Skin of body (tissue), 2 donors: ENCODE data around the gene SGCA. TPM values are rescaled to one million over a fixed set of nuclear protein-coding genes. Genes with fewer than 3 reads are reported as not detected.
A peak's percentile ranks its signal among the peaks of the same experiment; 100 is the strongest.

Experiments used
- DNase-seq: peaks from one replicate; lab custom pipeline; 2025; lab: John Stamatoyannopoulos, UW
- total RNA-seq: library from RNA; depleted of rRNA; stranded (reverse); fragments of >200 nt; gene quantifications from one replicate; pipeline ENCODE4 v1.2.3, GENCODE V29; 2014

Gene SGCA
- total RNA-seq, 1 donor from 2014 or later = 14.6 TPM

DNA sequence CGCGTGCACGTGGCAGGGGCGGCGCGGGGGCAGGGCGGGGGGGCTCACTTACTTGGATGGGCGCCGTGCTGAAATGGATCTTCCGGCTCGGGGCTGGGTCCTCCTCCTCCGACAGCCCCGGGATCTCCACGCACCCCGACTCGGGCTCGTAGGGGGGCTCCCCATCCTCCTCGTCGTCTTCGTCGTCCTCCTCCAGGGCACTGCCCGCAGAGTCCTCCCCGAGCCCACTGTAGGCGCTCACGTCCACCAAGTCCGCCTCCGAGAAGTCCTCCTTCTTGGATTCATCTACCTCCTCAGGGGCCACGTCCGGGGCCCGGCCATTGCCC, 16.8 kb upstream of the SGCA start:
- DNase-seq = no peak

GRCh38 chr17:50149417-50150353, 16.1 kb upstream of the SGCA start:
- no peak for DNase-seq

DNA sequence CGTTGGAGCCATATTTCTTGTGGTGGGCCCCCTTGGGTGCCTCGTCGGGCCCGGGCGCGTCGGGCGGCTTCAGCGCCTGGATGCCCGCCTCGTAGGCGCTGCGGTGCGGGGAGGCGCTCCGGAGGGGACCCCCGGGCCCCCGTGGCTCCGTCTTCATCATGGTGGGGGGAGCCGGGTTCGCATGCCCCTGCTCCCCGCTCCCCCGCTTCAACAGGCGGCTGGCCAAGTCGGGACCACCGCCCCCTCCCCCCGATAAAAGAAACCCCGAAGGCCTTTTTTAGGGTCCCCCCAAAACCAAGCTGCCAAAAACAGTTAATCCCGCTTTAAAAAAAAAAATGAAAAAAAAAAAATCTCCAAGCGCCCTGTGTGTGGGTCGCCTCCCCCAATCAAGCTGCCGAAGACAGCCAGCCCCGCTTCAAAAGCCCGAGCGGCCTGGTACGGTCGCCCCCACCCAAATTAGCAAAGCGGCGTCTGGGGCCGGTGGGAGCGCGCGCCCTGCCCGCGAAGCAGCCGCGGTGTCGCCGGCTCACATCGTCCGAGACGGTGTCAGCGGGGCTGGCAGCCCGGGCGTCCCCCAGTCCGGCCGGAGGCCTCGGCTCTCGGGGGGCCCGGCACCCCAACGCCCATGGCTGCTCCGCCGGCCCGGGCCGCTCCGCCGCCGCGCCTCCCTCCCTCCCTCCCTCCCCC, 15.3 kb upstream of the SGCA start, which contains the start of gene PPP1R9B:
Gene PPP1R9B (minus strand): TSS at position 324 of the 687 bp plus-strand sequence. CDS start 164 bp downstream, at position 160.
- DNase-seq = no peak

- peak; percentile 89 for DNase-seq
These were observed 14.5 kb upstream of the SGCA start for GRCh38 chr17:50151041-50151936.

- peak; percentile 86 for DNase-seq
These were observed 13.8 kb upstream of the SGCA start for GRCh38 chr17:50151937-50152547.

- no peak for DNase-seq
These were observed 13.1 kb upstream of the SGCA start for GRCh38 chr17:50152736-50153135.

DNA sequence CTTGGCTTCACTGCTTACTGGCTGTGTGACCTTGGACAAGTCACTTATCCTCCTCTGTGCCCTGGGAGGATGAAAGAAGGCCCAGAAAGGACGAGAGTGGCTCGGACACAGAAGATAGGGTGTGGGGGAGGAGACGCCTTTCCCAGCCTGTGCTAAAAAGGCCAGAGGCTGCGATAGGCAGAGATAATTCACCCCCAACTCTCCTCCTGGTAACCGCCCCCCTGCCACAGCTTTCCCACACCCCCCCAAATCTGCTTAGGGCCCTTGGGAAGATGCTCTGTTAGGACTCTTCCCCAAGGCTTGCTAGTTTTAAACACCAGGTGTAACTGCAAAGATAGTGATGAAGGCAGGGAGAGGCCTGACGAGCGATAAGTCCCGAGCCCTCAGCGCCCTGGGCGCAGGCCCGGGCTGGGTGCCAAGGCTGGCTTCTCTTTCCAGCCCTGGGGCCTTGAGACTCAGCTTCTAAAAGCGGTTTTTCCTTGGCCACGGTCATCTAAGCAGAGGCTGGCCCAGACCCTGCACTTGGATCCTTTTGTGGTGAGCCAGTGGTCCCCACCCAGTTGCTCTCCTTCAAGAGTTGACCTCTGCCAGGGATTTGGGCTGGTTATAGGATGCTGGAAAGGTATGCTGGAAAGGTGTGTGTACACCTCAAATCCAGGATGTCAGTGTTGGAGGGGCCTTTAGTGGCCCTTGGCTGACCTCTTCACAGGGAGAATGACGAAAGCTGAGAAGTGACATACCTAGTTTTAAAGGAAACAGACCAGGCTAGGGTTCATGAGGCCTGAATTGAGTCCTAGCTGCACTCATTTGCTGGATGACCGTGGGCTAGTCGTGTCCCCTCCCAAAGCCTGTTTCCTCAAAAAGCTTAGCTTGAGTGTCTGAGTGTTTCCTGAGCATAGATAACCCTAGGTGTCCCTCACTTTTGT, 11.9 kb upstream of the SGCA start:
- no peak for DNase-seq

DNA sequence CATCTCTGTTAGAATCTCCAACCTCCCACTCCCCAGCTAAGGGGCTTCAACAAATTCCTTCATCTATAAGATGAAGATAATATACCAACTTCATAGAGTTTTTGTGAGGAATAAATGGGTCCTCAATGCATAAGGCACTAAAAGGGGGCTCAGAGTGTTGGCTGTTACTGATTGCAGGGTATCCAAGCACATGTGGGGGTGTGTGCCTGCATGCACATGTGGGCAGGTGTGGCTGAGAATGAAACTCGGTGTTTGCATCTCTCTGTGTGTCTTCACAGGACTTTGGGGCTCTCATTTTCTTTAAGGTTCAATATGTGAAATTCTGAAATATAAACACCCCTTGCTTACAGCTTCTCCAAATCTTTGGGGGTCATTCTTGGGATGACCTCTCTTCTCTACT, 11.2 kb upstream of the SGCA start:
- no peak for DNase-seq

- DNase-seq = peak; percentile 53
These were observed 10.5 kb upstream of the SGCA start for GRCh38 chr17:50155115-50155819.

GRCh38 chr17:50157891-50158290, 7.9 kb upstream of the SGCA start:
- DNase-seq = no peak

DNA sequence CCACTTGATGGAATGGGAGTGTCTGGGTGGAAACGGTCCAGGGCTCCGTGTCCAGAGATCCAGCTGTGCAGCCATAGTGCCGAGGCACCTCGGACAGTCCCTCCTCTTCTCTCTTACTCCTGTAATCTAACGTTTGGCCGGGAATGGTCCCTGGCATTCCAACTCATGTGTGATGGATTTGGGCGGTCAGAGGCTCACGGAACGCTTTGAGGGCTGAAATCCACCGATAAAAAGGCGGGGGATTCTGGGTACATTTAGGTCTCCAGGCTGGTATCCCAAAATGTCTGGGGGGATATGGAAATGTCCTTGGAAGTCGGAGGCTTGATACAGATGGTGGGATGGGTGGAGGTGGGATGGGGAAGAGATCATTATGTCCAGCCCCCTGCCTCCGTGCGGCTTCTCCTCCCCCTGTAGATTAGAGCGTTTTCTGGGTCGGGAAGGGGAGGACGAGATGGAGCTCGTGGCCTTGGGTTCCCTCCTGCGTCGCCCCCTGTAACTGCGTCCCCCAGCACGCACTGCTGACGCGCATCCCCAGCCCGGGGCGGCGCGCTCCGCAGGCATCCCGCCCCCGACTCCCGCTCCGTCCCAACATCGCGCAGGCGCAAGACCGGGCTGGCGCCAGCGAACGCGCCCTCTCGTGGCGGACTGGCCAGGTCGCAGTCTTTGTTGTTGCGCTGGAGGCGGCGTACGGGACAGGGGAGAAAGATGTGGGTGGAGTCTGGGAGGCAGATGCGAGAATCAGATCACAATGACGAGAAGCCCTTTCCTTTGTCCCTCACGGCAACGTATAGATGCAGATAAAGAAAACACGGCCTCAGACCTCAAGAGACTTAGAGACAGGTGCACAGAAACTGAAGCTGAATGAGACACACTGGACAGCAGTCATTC, 4.5 kb upstream of the SGCA start:
- DNase-seq = peak; percentile 96

- no peak for DNase-seq
These were observed 3.9 kb upstream of the SGCA start for GRCh38 chr17:50161911-50162288.

DNA sequence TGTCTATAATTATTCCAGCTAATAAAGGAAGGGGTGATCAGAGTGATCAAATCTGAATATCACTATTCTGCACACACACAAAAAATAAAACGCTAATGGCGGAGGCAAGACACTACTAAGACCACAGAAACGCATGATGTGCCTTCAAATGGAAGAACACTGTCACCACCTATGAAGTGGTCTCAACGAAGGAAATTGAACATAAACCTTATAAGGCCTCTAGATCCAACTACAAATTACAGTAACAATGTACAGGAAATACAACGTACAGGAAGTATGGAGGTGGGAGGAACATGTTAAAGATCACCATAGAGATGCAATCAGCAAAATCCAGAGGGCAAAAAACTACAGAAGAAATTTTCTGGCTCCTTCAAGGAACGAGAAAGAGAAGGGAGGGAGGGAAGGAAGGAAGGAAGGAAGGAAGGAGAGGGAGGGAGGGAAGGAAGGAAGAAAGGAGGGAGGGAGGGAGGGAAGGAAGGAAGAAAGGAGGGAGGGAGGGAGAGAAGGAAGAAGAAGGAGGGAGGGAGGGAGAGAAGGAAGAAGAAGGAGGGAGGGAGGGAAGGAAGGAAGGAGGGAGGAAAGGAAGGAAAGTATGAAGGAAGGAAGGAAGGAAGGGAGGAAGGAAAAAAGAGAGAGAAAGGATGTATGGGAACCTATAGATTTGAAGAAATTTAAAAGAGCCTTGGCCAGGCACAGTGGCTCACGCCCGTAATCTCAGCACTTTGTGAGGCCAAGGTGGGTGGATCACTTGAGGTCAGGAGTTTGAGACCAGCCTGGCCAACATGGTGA, 3.1 kb upstream of the SGCA start:
- no peak for DNase-seq

- no peak for DNase-seq
These were observed 1.7 kb upstream of the SGCA start for GRCh38 chr17:50163843-50164696.

DNA sequence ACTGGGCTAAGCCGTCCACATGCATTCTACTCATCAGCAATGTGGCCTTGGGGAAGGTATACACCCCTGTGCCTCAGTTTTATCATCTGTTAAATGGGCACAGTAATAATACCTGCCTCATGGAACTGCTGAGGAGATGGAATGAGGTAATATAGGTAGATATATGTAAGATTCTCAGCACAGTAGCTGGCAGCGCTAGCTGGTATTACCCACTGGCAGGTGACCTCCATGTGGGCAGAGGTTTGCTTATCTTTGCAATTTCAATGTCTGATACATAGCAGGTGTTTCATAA, 1.2 kb upstream of the SGCA start:
- no peak for DNase-seq

GRCh38 chr17:50165066-50165465, 739 bp upstream of the SGCA start:
- DNase-seq = no peak

- no peak for DNase-seq
These were observed 339 bp upstream of the SGCA start for GRCh38 chr17:50165466-50165865.
